Effector memory CD4-positive, alpha-beta T cell (primary cell): ENCODE measurements around the gene CDKN1C.

Experiments
- DNase-seq, 3 donors: peaks; one replicate each; pipeline ENCODE4 v3.0.0-alpha.2; 2020
- H3K27ac ChIP-seq: 2 replicates; pipeline ENCODE4 v1.7.0; 2013; ENCODE audit warnings: mild to moderate bottlenecking, low read length, moderate library complexity; ENCODE audit not compliant: insufficient read depth, poor library complexity, severe bottlenecking
- H3K27me3 ChIP-seq: replicated peaks from 2 replicates; pipeline ENCODE4 v1.7.0; 2013; ENCODE audit warnings: mild to moderate bottlenecking, low read length; ENCODE audit not compliant: insufficient read depth, control insufficient read depth, poor library complexity, severe bottlenecking
- H3K36me3 ChIP-seq: 2 replicates; pipeline ENCODE4 v1.7.0; 2013; ENCODE audit warnings: mild to moderate bottlenecking, low read length, moderate library complexity; ENCODE audit not compliant: control insufficient read depth, insufficient read depth
- H3K4me1 ChIP-seq: 2 replicates; pipeline ENCODE4 v1.7.0; 2013; ENCODE audit warnings: low read length, mild to moderate bottlenecking; ENCODE audit not compliant: control insufficient read depth, insufficient read depth, poor library complexity, severe bottlenecking
- H3K4me3 ChIP-seq: 2 replicates; pipeline ENCODE4 v1.7.0; 2013; ENCODE audit warnings: low read length, low read depth, mild to moderate bottlenecking; ENCODE audit not compliant: insufficient read depth, poor library complexity, severe bottlenecking
- H3K9me3 ChIP-seq: 2 replicates; pipeline ENCODE4 v1.7.0; 2013; ENCODE audit warnings: mild to moderate bottlenecking, low read length, moderate library complexity; ENCODE audit not compliant: control insufficient read depth

Gene CDKN1C

GRCh38 chr11:2882396-2883110 lies 3.0 kb downstream of the CDKN1C start:
- Histone ChIP-seq H3K27me3 (no peaks in the 10 kb centered on the region), H3K9me3 (no peaks in the 10 kb centered on the region), H3K4me3 (no peak overlapping the region), H3K27ac (no peak overlapping the region), H3K36me3 (no peaks in the 10 kb centered on the region), H3K4me1 (peaks cover 12% of the 10 kb centered on the region)
- no peak for DNase-seq

- no peak overlapping the region for H3K27ac ChIP-seq
- no peaks in the 10 kb centered on the region for H3K27me3 ChIP-seq
- no peaks in the 10 kb centered on the region for H3K36me3 ChIP-seq
- no peak for DNase-seq
- H3K4me3 ChIP-seq, result no peak overlapping the region
- H3K4me1 ChIP-seq, result peaks cover 12% of the 10 kb centered on the region
- no peaks in the 10 kb centered on the region for H3K9me3 ChIP-seq
Measured at GRCh38 chr11:2881981-2882375, 3.6 kb downstream of the CDKN1C start.

- no peak for DNase-seq
- no peak overlapping the region for H3K4me3 ChIP-seq
- no peak overlapping the region for H3K27ac ChIP-seq
- peaks cover 8% of the 10 kb centered on the region for H3K4me1 ChIP-seq
- H3K9me3 ChIP-seq, result no peaks in the 10 kb centered on the region
- no peaks in the 10 kb centered on the region for H3K36me3 ChIP-seq
- H3K27me3 ChIP-seq, result no peaks in the 10 kb centered on the region
Measured at GRCh38 chr11:2881076-2881980, 4.2 kb downstream of the CDKN1C start.

- H3K4me1 ChIP-seq, result peaks cover 6% of the 10 kb centered on the region
- no peaks in the 10 kb centered on the region for H3K36me3 ChIP-seq
- DNase-seq, result no peak
- no peaks in the 10 kb centered on the region for H3K9me3 ChIP-seq
- H3K27ac ChIP-seq, result no peak overlapping the region
- no peaks in the 10 kb centered on the region for H3K27me3 ChIP-seq
- H3K4me3 ChIP-seq, result no peak overlapping the region
Measured at GRCh38 chr11:2880646-2881045, 4.9 kb downstream of the CDKN1C start.

- Histone ChIP-seq H3K36me3 (no peaks in the 10 kb centered on the region), H3K27ac (no peak overlapping the region), H3K4me1 (peaks cover 1% of the 10 kb centered on the region), H3K9me3 (no peaks in the 10 kb centered on the region), H3K27me3 (no peaks in the 10 kb centered on the region), H3K4me3 (no peak overlapping the region)
- no peak for DNase-seq
Measured at GRCh38 chr11:2878782-2879181, 6.8 kb downstream of the CDKN1C start.

- Histone ChIP-seq H3K36me3 (no peaks in the 10 kb centered on the region), H3K27me3 (no peaks in the 10 kb centered on the region), H3K4me1 (no peaks in the 10 kb centered on the region), H3K27ac (no peak overlapping the region), H3K4me3 (no peak overlapping the region), H3K9me3 (no peaks in the 10 kb centered on the region)
- DNase-seq, result no peak
Measured at GRCh38 chr11:2877474-2877873, 8.1 kb downstream of the CDKN1C start.

GRCh38 chr11:2874963-2875362 lies 10.6 kb downstream of the CDKN1C start:
- DNase-seq, result no peak
- H3K36me3 ChIP-seq, result no peaks in the 10 kb centered on the region
- no peaks in the 10 kb centered on the region for H3K9me3 ChIP-seq
- no peak overlapping the region for H3K27ac ChIP-seq
- H3K4me1 ChIP-seq, result no peaks in the 10 kb centered on the region
- peaks cover 11% of the 10 kb centered on the region for H3K27me3 ChIP-seq
- H3K4me3 ChIP-seq, result no peak overlapping the region

- Histone ChIP-seq H3K4me1 (no peaks in the 10 kb centered on the region), H3K36me3 (no peaks in the 10 kb centered on the region), H3K27me3 (peaks cover 22% of the 10 kb centered on the region), H3K9me3 (no peaks in the 10 kb centered on the region), H3K4me3 (no peak overlapping the region), H3K27ac (no peak overlapping the region)
- DNase-seq, result no peak
Measured at GRCh38 chr11:2870969-2871680, 14.4 kb downstream of the CDKN1C start.

- Histone ChIP-seq H3K4me1 (no peaks in the 10 kb centered on the region), H3K9me3 (no peaks in the 10 kb centered on the region), H3K27me3 (peaks cover 22% of the 10 kb centered on the region), H3K27ac (no peak overlapping the region), H3K36me3 (no peaks in the 10 kb centered on the region), H3K4me3 (no peak overlapping the region)
- DNase-seq, result no peak
Measured at GRCh38 chr11:2870460-2870859, 15.1 kb downstream of the CDKN1C start.
